ENCODE results near the gene MYO1D.
A peak's percentile ranks its signal among the peaks of the same experiment; 100 is the strongest.
"Not testable (repeated sequence)": the region's sequence is repeated elsewhere in the genome, so short reads cannot be mapped to it uniquely, and the experiment has no call there.

MYO1D gene

GRCh38 chr17:32886951-32887350 is 10.0 kb upstream of the MYO1D start:
- not testable (repeated sequence) for H3K9ac ChIP-seq (ENCODE audit: low read length); H3K27ac ChIP-seq (ENCODE audit: low read length); H3K4me3 ChIP-seq (ENCODE audit: low read length); H3K27me3 ChIP-seq (ENCODE audit: control insufficient read depth, insufficient read depth, low read length); H3K36me3 ChIP-seq (ENCODE audit: control insufficient read depth, low read depth, low read length); H3K4me1 ChIP-seq (ENCODE audit: control insufficient read depth, low read depth, low read length); H3K9me3 ChIP-seq (ENCODE audit: control insufficient read depth, low read depth, low read length)

GRCh38 chr17:32882734-32883133 is 5.8 kb upstream of the MYO1D start:
- Histone ChIP-seq H3K4me1 (ENCODE audit: control insufficient read depth, low read depth, low read length) (peaks cover 3% of the 10 kb centered on the region), H3K27ac (ENCODE audit: low read length) (no peak overlapping the region), H3K4me3 (ENCODE audit: low read length) (no peak overlapping the region), H3K36me3 (ENCODE audit: control insufficient read depth, low read depth, low read length) (no peaks in the 10 kb centered on the region), H3K9me3 (ENCODE audit: control insufficient read depth, low read depth, low read length) (no peaks in the 10 kb centered on the region), H3K9ac (ENCODE audit: low read length) (no peak overlapping the region), H3K27me3 (ENCODE audit: control insufficient read depth, insufficient read depth, low read length) (no peaks in the 10 kb centered on the region)

- Histone ChIP-seq H3K27ac (ENCODE audit: low read length) (no peak overlapping the region), H3K4me3 (ENCODE audit: low read length) (no peak overlapping the region), H3K4me1 (ENCODE audit: control insufficient read depth, low read depth, low read length) (peaks cover 7% of the 10 kb centered on the region), H3K9me3 (ENCODE audit: control insufficient read depth, low read depth, low read length) (no peaks in the 10 kb centered on the region), H3K27me3 (ENCODE audit: control insufficient read depth, insufficient read depth, low read length) (no peaks in the 10 kb centered on the region), H3K9ac (ENCODE audit: low read length) (no peak overlapping the region), H3K36me3 (ENCODE audit: control insufficient read depth, low read depth, low read length) (no peaks in the 10 kb centered on the region)
These were observed 5.1 kb upstream of the MYO1D start for GRCh38 chr17:32882029-32882428.

GRCh38 chr17:32880671-32881453 is 3.9 kb upstream of the MYO1D start:
- no peaks in the 10 kb centered on the region for H3K9me3 ChIP-seq (ENCODE audit: control insufficient read depth, low read depth, low read length)
- peaks cover 8% of the 10 kb centered on the region for H3K4me1 ChIP-seq (ENCODE audit: control insufficient read depth, low read depth, low read length)
- H3K27me3 ChIP-seq (ENCODE audit: control insufficient read depth, insufficient read depth, low read length), result peaks cover 2% of the 10 kb centered on the region
- no peaks in the 10 kb centered on the region for H3K36me3 ChIP-seq (ENCODE audit: control insufficient read depth, low read depth, low read length)
- no peak overlapping the region for H3K9ac ChIP-seq (ENCODE audit: low read length)
- H3K27ac ChIP-seq (ENCODE audit: low read length), result no peak overlapping the region
- no peak overlapping the region for H3K4me3 ChIP-seq (ENCODE audit: low read length)

- Histone ChIP-seq H3K36me3 (ENCODE audit: control insufficient read depth, low read depth, low read length) (no peaks in the 10 kb centered on the region), H3K4me1 (ENCODE audit: control insufficient read depth, low read depth, low read length) (peaks cover 12% of the 10 kb centered on the region), H3K27me3 (ENCODE audit: control insufficient read depth, insufficient read depth, low read length) (peaks cover 10% of the 10 kb centered on the region), H3K9me3 (ENCODE audit: control insufficient read depth, low read depth, low read length) (no peaks in the 10 kb centered on the region), H3K4me3 (ENCODE audit: low read length) (no peak overlapping the region), H3K27ac (ENCODE audit: low read length) (no peak overlapping the region), H3K9ac (ENCODE audit: low read length) (no peak overlapping the region)
These were observed 2.2 kb upstream of the MYO1D start for GRCh38 chr17:32879134-32879533.

- H3K4me1 ChIP-seq (ENCODE audit: control insufficient read depth, low read depth, low read length), result peaks cover 12% of the 10 kb centered on the region
- peaks cover 10% of the 10 kb centered on the region for H3K27me3 ChIP-seq (ENCODE audit: control insufficient read depth, insufficient read depth, low read length)
- no peaks in the 10 kb centered on the region for H3K36me3 ChIP-seq (ENCODE audit: control insufficient read depth, low read depth, low read length)
- H3K27ac ChIP-seq (ENCODE audit: low read length), result no peak overlapping the region
- no peak overlapping the region for H3K9ac ChIP-seq (ENCODE audit: low read length)
- H3K4me3 ChIP-seq (ENCODE audit: low read length), result no peak overlapping the region
- no peaks in the 10 kb centered on the region for H3K9me3 ChIP-seq (ENCODE audit: control insufficient read depth, low read depth, low read length)
These were observed 1.3 kb upstream of the MYO1D start for GRCh38 chr17:32878211-32878610.

- no peaks in the 10 kb centered on the region for H3K36me3 ChIP-seq (ENCODE audit: control insufficient read depth, low read depth, low read length)
- H3K9ac ChIP-seq (ENCODE audit: low read length), result peak overlapping the region; percentile 56
- H3K27me3 ChIP-seq (ENCODE audit: control insufficient read depth, insufficient read depth, low read length), result peaks cover 10% of the 10 kb centered on the region
- H3K9me3 ChIP-seq (ENCODE audit: control insufficient read depth, low read depth, low read length), result no peaks in the 10 kb centered on the region
- peaks cover 12% of the 10 kb centered on the region for H3K4me1 ChIP-seq (ENCODE audit: control insufficient read depth, low read depth, low read length)
- peak overlapping the region; percentile 68 for H3K4me3 ChIP-seq (ENCODE audit: low read length)
- H3K27ac ChIP-seq (ENCODE audit: low read length), result peak overlapping the region; percentile 59
These were observed 340 bp upstream of the MYO1D start for GRCh38 chr17:32877164-32877764.

- Histone ChIP-seq H3K4me3 (ENCODE audit: low read length) (peak overlapping the region; percentile 63), H3K4me1 (ENCODE audit: control insufficient read depth, low read depth, low read length) (peaks cover 8% of the 10 kb centered on the region), H3K9me3 (ENCODE audit: control insufficient read depth, low read depth, low read length) (no peaks in the 10 kb centered on the region), H3K36me3 (ENCODE audit: control insufficient read depth, low read depth, low read length) (no peaks in the 10 kb centered on the region), H3K27me3 (ENCODE audit: control insufficient read depth, insufficient read depth, low read length) (peaks cover 10% of the 10 kb centered on the region), H3K9ac (ENCODE audit: low read length) (peak overlapping the region; percentile 55), H3K27ac (ENCODE audit: low read length) (no peak overlapping the region)
These were observed 954 bp downstream of the MYO1D start for GRCh38 chr17:32875923-32876416.

GRCh38 chr17:32875230-32875917 is 1.6 kb downstream of the MYO1D start:
- no peaks in the 10 kb centered on the region for H3K36me3 ChIP-seq (ENCODE audit: control insufficient read depth, low read depth, low read length)
- peaks cover 8% of the 10 kb centered on the region for H3K4me1 ChIP-seq (ENCODE audit: control insufficient read depth, low read depth, low read length)
- H3K9ac ChIP-seq (ENCODE audit: low read length), result no peak overlapping the region
- no peak overlapping the region for H3K27ac ChIP-seq (ENCODE audit: low read length)
- H3K27me3 ChIP-seq (ENCODE audit: control insufficient read depth, insufficient read depth, low read length), result peaks cover 10% of the 10 kb centered on the region
- no peaks in the 10 kb centered on the region for H3K9me3 ChIP-seq (ENCODE audit: control insufficient read depth, low read depth, low read length)
- H3K4me3 ChIP-seq (ENCODE audit: low read length), result peak overlapping the region; percentile 63

- no peak overlapping the region for H3K27ac ChIP-seq (ENCODE audit: low read length)
- no peak overlapping the region for H3K9ac ChIP-seq (ENCODE audit: low read length)
- peaks cover 10% of the 10 kb centered on the region for H3K27me3 ChIP-seq (ENCODE audit: control insufficient read depth, insufficient read depth, low read length)
- no peaks in the 10 kb centered on the region for H3K36me3 ChIP-seq (ENCODE audit: control insufficient read depth, low read depth, low read length)
- no peaks in the 10 kb centered on the region for H3K9me3 ChIP-seq (ENCODE audit: control insufficient read depth, low read depth, low read length)
- peaks cover 8% of the 10 kb centered on the region for H3K4me1 ChIP-seq (ENCODE audit: control insufficient read depth, low read depth, low read length)
- no peak overlapping the region for H3K4me3 ChIP-seq (ENCODE audit: low read length)
These were observed 3.8 kb downstream of the MYO1D start for GRCh38 chr17:32873114-32873513.

GRCh38 chr17:32871746-32872145 is 5.2 kb downstream of the MYO1D start:
- no peak overlapping the region for H3K4me3 ChIP-seq (ENCODE audit: low read length)
- no peaks in the 10 kb centered on the region for H3K9me3 ChIP-seq (ENCODE audit: control insufficient read depth, low read depth, low read length)
- no peak overlapping the region for H3K9ac ChIP-seq (ENCODE audit: low read length)

More at GRCh38 chr17:32871746-32872145, 5.2 kb downstream of the MYO1D start:
- Histone ChIP-seq H3K36me3 (ENCODE audit: control insufficient read depth, low read depth, low read length) (no peaks in the 10 kb centered on the region), H3K27me3 (ENCODE audit: control insufficient read depth, insufficient read depth, low read length) (peaks cover 10% of the 10 kb centered on the region), H3K4me1 (ENCODE audit: control insufficient read depth, low read depth, low read length) (peaks cover 5% of the 10 kb centered on the region), H3K27ac (ENCODE audit: low read length) (no peak overlapping the region)
